GM18505 (cell line): ENCODE measurements around the gene NAV3.

Experiments
- ATAC-seq: cut with Tn5 transposase; IDR thresholded peaks from one replicate; pipeline ENCODE4 v1.9.1; 2021; ENCODE audit not compliant: unreplicated experiment
- POLR2A ChIP-seq: IDR thresholded peaks from 4 replicates; pipeline ENCODE4 v1.6.1; 2011; ENCODE audit warnings: borderline replicate concordance; ENCODE audit not compliant: insufficient read depth, insufficient read length; ENCODE audit errors: extremely low read depth

Gene NAV3

DNA sequence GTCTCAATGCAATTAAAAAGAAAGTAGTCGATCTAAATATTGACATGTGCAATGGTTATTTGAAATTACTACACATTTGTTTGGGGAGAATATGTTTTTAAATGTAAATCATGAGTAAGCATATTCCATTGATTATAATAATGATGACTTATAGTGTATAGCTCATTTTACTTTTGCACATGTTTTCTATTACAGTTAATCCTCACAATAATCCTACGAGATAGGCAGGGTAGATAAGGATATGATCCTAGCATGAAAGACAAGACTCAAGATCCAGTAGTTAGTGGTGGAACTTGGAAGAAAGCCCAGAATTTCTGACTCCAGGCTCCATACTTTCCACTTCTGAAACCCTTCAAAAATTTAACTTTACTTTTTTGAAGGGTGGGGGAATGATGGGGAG lies 94.0 kb downstream of the NAV3 start:
- TF ChIP-seq POLR2A, result no peak

GRCh38 chr12:77925536-77926108 lies 94.9 kb downstream of the NAV3 start:
- ATAC-seq, result peak; percentile 100
- TF ChIP-seq POLR2A, result no peak

More for the DNA sequence above, 94.0 kb downstream of the NAV3 start:
- ATAC-seq, result no peak

- ATAC-seq, result no peak
- no peak for TF ChIP-seq POLR2A
Measured at GRCh38 chr12:77928078-77928477, 97.4 kb downstream of the NAV3 start.

- ATAC-seq, result no peak
- TF ChIP-seq POLR2A, result no peak
Measured at GRCh38 chr12:77932216-77932615, 101.5 kb downstream of the NAV3 start.

GRCh38 chr12:77938301-77938700 lies 107.6 kb downstream of the NAV3 start:
- ATAC-seq, result no peak
- no peak for TF ChIP-seq POLR2A

- no peak for TF ChIP-seq POLR2A
- ATAC-seq, result no peak
Measured at GRCh38 chr12:77940011-77940423, 109.3 kb downstream of the NAV3 start.

- TF ChIP-seq POLR2A, result no peak
- no peak for ATAC-seq
Measured at GRCh38 chr12:77940567-77940966, 109.9 kb downstream of the NAV3 start.

- TF ChIP-seq POLR2A, result no peak
- ATAC-seq, result no peak
Measured at GRCh38 chr12:77941401-77941800, 110.7 kb downstream of the NAV3 start.

- ATAC-seq, result no peak
- no peak for TF ChIP-seq POLR2A
Measured at GRCh38 chr12:77943466-77943865, 112.8 kb downstream of the NAV3 start.

GRCh38 chr12:77946541-77947061 lies 115.9 kb downstream of the NAV3 start:
- ATAC-seq, result no peak

DNA sequence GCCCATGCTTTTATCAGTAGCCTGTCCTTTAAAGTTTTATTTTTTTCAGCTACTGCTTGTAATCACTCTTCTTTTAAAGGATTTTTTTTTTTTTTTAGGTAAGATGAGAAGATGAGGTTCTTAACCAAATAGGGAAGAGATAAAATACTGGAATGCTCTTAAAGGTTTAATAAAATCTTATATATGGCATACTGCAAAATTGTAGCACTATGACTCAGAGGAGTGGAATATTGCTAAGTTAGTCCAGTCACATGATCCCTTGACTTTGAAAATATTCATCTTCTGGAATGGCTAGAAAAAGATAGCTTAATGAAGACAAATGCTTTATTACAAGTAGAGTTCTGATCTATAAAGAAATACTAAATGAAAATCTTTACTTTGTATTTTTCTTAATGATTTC lies 116.6 kb downstream of the NAV3 start:
- no peak for TF ChIP-seq POLR2A
- ATAC-seq, result no peak

More at GRCh38 chr12:77946541-77947061, 115.9 kb downstream of the NAV3 start:
- TF ChIP-seq POLR2A, result no peak

DNA sequence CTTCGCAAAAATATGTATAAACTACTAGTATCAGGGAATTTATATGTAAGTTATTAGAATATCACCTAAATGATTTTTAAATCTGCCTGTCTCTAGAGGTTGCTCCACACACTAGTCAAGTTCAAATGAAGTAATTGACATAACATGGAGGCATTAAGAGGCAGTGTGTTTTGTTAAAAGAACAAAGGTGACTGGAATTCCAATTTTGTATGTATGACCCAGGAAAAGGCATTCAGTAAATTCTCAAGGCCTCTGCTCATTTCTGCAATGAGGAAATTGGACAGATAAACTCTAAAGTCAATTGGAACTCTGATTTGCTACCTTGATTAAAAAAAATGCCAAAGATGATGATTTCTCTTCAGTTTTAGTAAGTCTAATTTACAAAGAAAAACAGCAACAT lies 117.1 kb downstream of the NAV3 start:
- TF ChIP-seq POLR2A, result no peak
- ATAC-seq, result no peak

GRCh38 chr12:77949943-77950342 lies 119.2 kb downstream of the NAV3 start:
- no peak for ATAC-seq
- TF ChIP-seq POLR2A, result no peak

DNA sequence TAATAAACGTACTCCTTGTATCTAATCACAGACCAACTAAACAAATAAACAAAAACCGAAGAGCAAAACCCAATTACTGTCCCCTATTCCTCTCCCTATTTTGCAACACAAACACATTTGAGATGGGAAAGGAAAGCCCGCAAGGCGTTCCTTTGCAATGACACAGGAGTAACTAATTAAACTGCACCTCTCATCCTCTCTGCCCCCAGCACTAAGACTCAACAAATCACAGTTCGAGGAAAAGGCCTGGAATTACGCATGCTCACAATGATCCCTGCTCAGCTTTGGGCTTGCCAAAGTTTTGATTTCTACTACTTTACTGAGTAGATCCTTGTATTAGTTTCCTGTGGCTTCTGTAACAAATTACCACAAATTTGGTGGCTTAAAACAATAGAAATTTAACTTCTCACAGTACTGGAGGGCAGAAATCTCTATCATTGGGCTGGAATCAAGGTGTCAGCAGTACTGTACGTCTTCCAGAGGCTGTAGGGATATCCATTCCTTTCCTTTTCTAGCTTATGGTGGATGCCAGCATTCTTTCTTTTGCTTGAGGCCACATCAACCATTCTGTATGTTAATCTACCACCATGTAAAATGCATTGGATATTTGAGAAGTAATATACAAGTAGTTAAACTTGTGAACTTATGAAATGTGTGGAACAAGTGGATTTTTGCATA lies 123.0 kb downstream of the NAV3 start:
- no peak for TF ChIP-seq POLR2A
- ATAC-seq, result no peak
